Prostate gland (tissue), 2 donors: Measurements from ENCODE around the gene NTNG1. TPM values are rescaled to one million over a fixed set of nuclear protein-coding genes. Genes with fewer than 3 reads are reported as not detected.

Experiments used
- DNase-seq: peaks from one replicate; pipeline ENCODE4 v3.0.0-alpha.2; 2019; ENCODE audit warnings: low spot score
- H3K27ac ChIP-seq, 2 donors: fragments of 200-600 bp; sonication (generic); 2 replicates each; pipeline ENCODE4 v1.5.1; 2017 to 2019
- H3K27me3 ChIP-seq: fragments of 200-600 bp; sonication (generic); replicated peaks from 2 replicates; pipeline ENCODE4 v1.5.1; 2019; ENCODE audit not compliant: insufficient read depth
- H3K36me3 ChIP-seq, 2 donors: fragments of 200-600 bp; sonication (generic); 1 replicate in 1 of 2; 2 replicates in 1 of 2; pipeline versions ENCODE4 v1.5.1 to v1.8.1; 2017 to 2019
- H3K4me1 ChIP-seq: fragments of 200-600 bp; sonication (generic); replicated peaks from 2 replicates; pipeline ENCODE4 v1.5.1; 2019
- H3K4me3 ChIP-seq, 2 donors: fragments of 200-600 bp; sonication (generic); 2 replicates each; pipeline ENCODE4 v1.5.1; 2017 to 2019
- H3K9me3 ChIP-seq: fragments of 200-600 bp; sonication (generic); 2 replicates; pipeline ENCODE4 v1.5.1; 2017
- CTCF ChIP-seq, 4 experiments: fragments of 200-600 bp in 2 of 4; fragments of 450-650 bp in 2 of 4; sonication (generic) in 2 of 4; IDR thresholded peaks; 1 replicate in 3 of 4; 2 replicates in 1 of 4; pipeline ENCODE4 v1.5.1; 2016 to 2019; ENCODE audit warnings: antibody characterized with exemption in 4 of 4, mild to moderate bottlenecking in 2 of 4, moderate library complexity in 2 of 4
- POLR2A ChIP-seq: fragments of 450-650 bp; IDR thresholded peaks from one replicate; pipeline ENCODE4 v1.6.1; 2016; ENCODE audit warnings: antibody characterized with exemption, mild to moderate bottlenecking
- POLR2AphosphoS5 ChIP-seq: sonication (generic); formaldehyde crosslinking; IDR thresholded peaks from one replicate; pipeline ENCODE4 v1.6.1; 2017; ENCODE audit warnings: antibody characterized with exemption
- WGBS: methylation state at CpG from one replicate; pipeline ENCODE4 v1.1.5; 2018; 5-methylcytosine and 5-hydroxymethylcytosine counted together
- intact Hi-C: fragments of 100-400 bp; cut with DNase I; formaldehyde crosslinking; loops from one replicate; pipeline ENCODE4 v1.14.2; 2022
- total RNA-seq, 2 donors: library from RNA; depleted of rRNA; stranded (reverse); fragments of >200 nt; gene quantifications; one replicate each; pipeline ENCODE4 v1.1.0, GENCODE V29; 2016

The NTNG1 gene
- total RNA-seq, 2 donors from 2014 or later = 2.6 to 5.1 TPM

GRCh38 chr1:107480548-107481415 lies 339.9 kb downstream of the NTNG1 start:
- no peaks in the 10 kb centered on the region for H3K4me1 ChIP-seq
- intact Hi-C loops = no loop called here
- no peak for TF ChIP-seq CTCF (IDR thresholded peaks at IDR 0.05)
- no peak for TF ChIP-seq POLR2A
- no peak for TF ChIP-seq POLR2AphosphoS5
- WGBS = 30% methylated on average over 37 of the region's 37 CpGs
- no peaks in the 10 kb centered on the region for H3K36me3 ChIP-seq
- no peaks in the 10 kb centered on the region for H3K27me3 ChIP-seq
- H3K4me3 ChIP-seq = no peak overlapping the region
- H3K9me3 ChIP-seq = no peaks in the 10 kb centered on the region
- H3K27ac ChIP-seq = no peak overlapping the region
- no peak for DNase-seq

GRCh38 chr1:107481756-107482384 lies 341.0 kb downstream of the NTNG1 start:
- intact Hi-C loops = no loop called here
- no peak overlapping the region for H3K27ac ChIP-seq
- H3K4me3 ChIP-seq = no peak overlapping the region
- 40% methylated on average over 3 of the region's 3 CpGs for WGBS
- H3K36me3 ChIP-seq = no peaks in the 10 kb centered on the region
- no peaks in the 10 kb centered on the region for H3K4me1 ChIP-seq
- H3K9me3 ChIP-seq = no peaks in the 10 kb centered on the region
- H3K27me3 ChIP-seq = no peaks in the 10 kb centered on the region
- no peak for TF ChIP-seq POLR2A
- no peak for TF ChIP-seq CTCF (IDR thresholded peaks at IDR 0.05)
- no peak for TF ChIP-seq POLR2AphosphoS5
- DNase-seq = no peak

GRCh38 chr1:107483949-107484348 lies 343.1 kb downstream of the NTNG1 start:
- intact Hi-C loops = no loop called here
- no peak for DNase-seq
- Histone ChIP-seq H3K4me3 (no peak overlapping the region), H3K27me3 (no peaks in the 10 kb centered on the region), H3K27ac (no peak overlapping the region), H3K36me3 (no peaks in the 10 kb centered on the region), H3K4me1 (no peaks in the 10 kb centered on the region), H3K9me3 (no peaks in the 10 kb centered on the region)
- WGBS = 86% methylated on average over 3 of the region's 3 CpGs
- TF ChIP-seq POLR2A (no peak), CTCF (IDR thresholded peaks at IDR 0.05) (no peak), POLR2AphosphoS5 (no peak)

GRCh38 chr1:107486349-107486748 lies 345.5 kb downstream of the NTNG1 start:
- 44% methylated on average over 3 of the region's 3 CpGs for WGBS
- TF ChIP-seq POLR2A = no peak
- no peak for TF ChIP-seq POLR2AphosphoS5
- no peak for TF ChIP-seq CTCF (IDR thresholded peaks at IDR 0.05)

GRCh38 chr1:107487506-107487905 lies 346.7 kb downstream of the NTNG1 start:
- WGBS = 57% methylated on average over 2 of the region's 2 CpGs
- Histone ChIP-seq H3K36me3 (no peaks in the 10 kb centered on the region), H3K4me3 (no peak overlapping the region), H3K9me3 (no peaks in the 10 kb centered on the region), H3K27ac (no peak overlapping the region), H3K27me3 (no peaks in the 10 kb centered on the region), H3K4me1 (no peaks in the 10 kb centered on the region)
- TF ChIP-seq CTCF (IDR thresholded peaks at IDR 0.05) = no peak
- intact Hi-C loops = no loop called here
- no peak for DNase-seq

More at GRCh38 chr1:107486349-107486748, 345.5 kb downstream of the NTNG1 start:
- no peaks in the 10 kb centered on the region for H3K36me3 ChIP-seq
- H3K4me3 ChIP-seq = no peak overlapping the region
- no peak for DNase-seq
- H3K27me3 ChIP-seq = no peaks in the 10 kb centered on the region
- H3K9me3 ChIP-seq = no peaks in the 10 kb centered on the region
- intact Hi-C loops = no loop called here
- H3K4me1 ChIP-seq = no peaks in the 10 kb centered on the region
- H3K27ac ChIP-seq = no peak overlapping the region
